A549 (cell line): ENCODE results near the gene KRTAP10-7. TPM values are rescaled to one million over a fixed set of nuclear protein-coding genes. Genes with fewer than 3 reads are reported as not detected.
"Not testable (repeated sequence)": the region's sequence is repeated elsewhere in the genome, so short reads cannot be mapped to it uniquely, and the experiment has no call there.

Experiments
- ATAC-seq, 2 experiments: fragments of 200-7000 bp in 1 of 2; fragments of >200 bp in 1 of 2; cut with Nextera tagmentation in 1 of 2; cut with Tn5 transposase in 1 of 2; 3 replicates each; pipeline versions ENCODE4 v1.8.0 to v1.9.1; 2018 to 2020; ENCODE audit warnings: mild to moderate bottlenecking in 1 of 2, moderate library complexity in 1 of 2
- CTCF ChIA-PET: fragments of 300-600 bp; sonication (Branson Sonifier 250); formaldehyde crosslinking; extraction: SDS; loops from one replicate; lab custom pipeline; 2021; ENCODE audit warnings: antibody characterized with exemption, inconsistent platforms; lab: Yijun Ruan, JAX
- POLR2A ChIA-PET: fragments of 350-600 bp; formaldehyde crosslinking; extraction: SDS; loops from one replicate; lab custom pipeline; 2021; ENCODE audit warnings: antibody characterized with exemption, inconsistent platforms; lab: Yijun Ruan, JAX
- DNase-seq, 2 experiments: peaks; one replicate each; pipeline versions ENCODE4 v3.0.0 to v3.0.0-alpha.2; 2011 to 2016; ENCODE audit warnings: low read depth in 1 of 2, low spot score in 1 of 2
- FAIRE-seq: peaks from 2 replicates; lab custom pipeline; 2011; peaks lifted over from hg19 to GRCh38; lab: Jason Lieb, UNC
- H3K27ac ChIP-seq, 2 experiments: fragments of >200 bp; sonication (Bioruptor Twin); formaldehyde crosslinking; 3 replicates each; pipeline ENCODE4 v1.5.1; 2016 to 2017
- H3K4me1 ChIP-seq: fragments of >200 bp; sonication (Bioruptor Twin); formaldehyde crosslinking; 3 replicates; pipeline ENCODE4 v1.6.1; 2016
- H3K4me2 ChIP-seq: fragments of >200 bp; sonication (Bioruptor Twin); formaldehyde crosslinking; 3 replicates; pipeline ENCODE4 v1.6.1; 2016
- H3K4me3 ChIP-seq: fragments of >200 bp; sonication (Bioruptor Twin); formaldehyde crosslinking; 3 replicates; pipeline ENCODE4 v1.5.1; 2016
- H3K9me3 ChIP-seq: fragments of >200 bp; sonication (Bioruptor Twin); formaldehyde crosslinking; 3 replicates; pipeline ENCODE4 v1.6.1; 2016
- CEBPB ChIP-seq, 2 experiments: fragments of >200 bp in 1 of 2; sonication (Bioruptor Twin) in 1 of 2; formaldehyde crosslinking in 1 of 2; IDR thresholded peaks; 2 replicates each; pipeline ENCODE4 v1.6.1; 2012 to 2016
- CHD2 ChIP-seq: fragments of 150-350 bp; IDR thresholded peaks from 2 replicates; pipeline ENCODE4 v1.6.1; 2014; ENCODE audit warnings: low read length; ENCODE audit not compliant: partially characterized antibody
- CHD4 ChIP-seq: fragments of 200-600 bp; sonication (generic); IDR thresholded peaks from 2 replicates; pipeline ENCODE4 v1.6.1; 2016; ENCODE audit warnings: antibody characterized with exemption, mild to moderate bottlenecking, borderline replicate concordance
- CTCF ChIP-seq: fragments of >200 bp; sonication (Bioruptor Twin); formaldehyde crosslinking; IDR thresholded peaks from 3 replicates; pipeline ENCODE4 v1.5.1; 2016
- E2F6 ChIP-seq: IDR thresholded peaks from 2 replicates; pipeline ENCODE4 v1.6.1; 2012; ENCODE audit warnings: low read depth, borderline replicate concordance
- EHF ChIP-seq: fragments of 250-450 bp; sonication (Bioruptor Pico); IDR thresholded peaks from 2 replicates; pipeline ENCODE4 v1.5.0; 2020; ENCODE audit warnings: mild to moderate bottlenecking
- EHMT2 ChIP-seq: fragments of 200-600 bp; sonication (generic); IDR thresholded peaks from 2 replicates; pipeline ENCODE4 v1.6.1; 2016; ENCODE audit warnings: antibody characterized with exemption, low read depth, mild to moderate bottlenecking, moderate library complexity
- EP300 ChIP-seq, 2 experiments: fragments of >200 bp; sonication (Bioruptor Twin); formaldehyde crosslinking; IDR thresholded peaks; 2 replicates in 1 of 2; 3 replicates in 1 of 2; pipeline ENCODE4 v1.6.1; 2016 to 2017
- FOSB ChIP-seq: fragments of 250-450 bp; sonication (Bioruptor Pico); IDR thresholded peaks from 2 replicates; pipeline ENCODE4 v1.5.0; 2020; ENCODE audit warnings: mild to moderate bottlenecking, moderate library complexity
- HDAC2 ChIP-seq: fragments of 200-600 bp; sonication (generic); IDR thresholded peaks from 2 replicates; pipeline ENCODE4 v1.6.1; 2016
- HES2 ChIP-seq: fragments of >200 bp; sonication (Bioruptor Twin); formaldehyde crosslinking; IDR thresholded peaks from 2 replicates; pipeline ENCODE4 v1.6.1; 2016
- HEYL ChIP-seq: fragments of 250-450 bp; sonication (Bioruptor Pico); IDR thresholded peaks from 2 replicates; pipeline ENCODE4 v1.8.0; 2021; ENCODE audit warnings: mild to moderate bottlenecking, moderate library complexity
- JUNB ChIP-seq: fragments of >200 bp; sonication (Bioruptor Twin); formaldehyde crosslinking; IDR thresholded peaks from 2 replicates; pipeline ENCODE4 v1.6.1; 2016
- KDM1A ChIP-seq: fragments of 200-600 bp; sonication (generic); IDR thresholded peaks from 2 replicates; pipeline ENCODE4 v1.6.1; 2016; ENCODE audit warnings: low read depth, mild to moderate bottlenecking
- MAX ChIP-seq: IDR thresholded peaks from 2 replicates; pipeline ENCODE4 v1.6.1; 2012
- MAZ ChIP-seq: fragments of 150-350 bp; IDR thresholded peaks from 2 replicates; pipeline ENCODE4 v1.6.1; 2014; ENCODE audit warnings: antibody characterized with exemption, low read depth, low read length, borderline replicate concordance
- PBX3 ChIP-seq: IDR thresholded peaks from 2 replicates; pipeline ENCODE4 v1.6.1; 2012
- RCOR1 ChIP-seq: fragments of 150-350 bp; IDR thresholded peaks from 2 replicates; pipeline ENCODE4 v1.6.1; 2014; ENCODE audit warnings: antibody characterized with exemption, low read length, low read depth
- SREBF2 ChIP-seq: fragments of 450-650 bp; IDR thresholded peaks from 2 replicates; pipeline ENCODE4 v1.6.1; 2014; ENCODE audit warnings: mild to moderate bottlenecking, moderate library complexity
- USF2 ChIP-seq: fragments of 450-650 bp; IDR thresholded peaks from 2 replicates; pipeline ENCODE4 v1.6.1; 2014; ENCODE audit warnings: antibody characterized with exemption
- ZC3H11A ChIP-seq: fragments of 450-650 bp; IDR thresholded peaks from 2 replicates; pipeline ENCODE4 v1.6.1; 2014; ENCODE audit warnings: antibody characterized with exemption, mild to moderate bottlenecking
- ZNF302 ChIP-seq: fragments of 250-450 bp; sonication (Bioruptor Pico); IDR thresholded peaks from 2 replicates; pipeline ENCODE4 v1.9.0; 2021; ENCODE audit warnings: inconsistent platforms, mild to moderate bottlenecking, moderate library complexity
- ZSCAN20 ChIP-seq: fragments of 250-450 bp; sonication (Bioruptor Pico); IDR thresholded peaks from 2 replicates; pipeline ENCODE4 v1.8.0; 2022; ENCODE audit warnings: mild to moderate bottlenecking, moderate library complexity
- WGBS: methylation state at CpG from one replicate; pipeline ENCODE4 v1.1.6; 2017; ENCODE audit errors: missing lambda C conversion rate; 5-methylcytosine and 5-hydroxymethylcytosine counted together
- polyA plus RNA-seq, 4 experiments: library from polyadenylated mRNA; depleted of rRNA in 3 of 4; stranded (reverse); fragments of >200 nt; fragmentation: RNase III in 1 of 4; extraction: RNeasy Plus Mini Kit Qiagen cat#74134 plus additional on column Dnase treatment in 1 of 4; gene quantifications; 2 replicates in 3 of 4; 3 replicates in 1 of 4; pipeline ENCODE4 v1.2.3, GENCODE V29; 2011 to 2017

The KRTAP10-7 gene
- polyA plus RNA-seq, 2 of the 4 experiments (the other 2 are of a cell fraction), result not detected

GRCh38 chr21:44589586-44590305, 10.7 kb upstream of the KRTAP10-7 start:
- Histone ChIP-seq H3K4me3 (no peak overlapping the region), H3K4me2 (no peak overlapping the region), H3K4me1 (no peaks in the 10 kb centered on the region), H3K27ac (no peak overlapping the region), H3K9me3 (no peaks in the 10 kb centered on the region)
- ChIA-PET CTCF (no interaction called here), POLR2A (no interaction called here)
- ATAC-seq (no peak), DNase-seq (no peak), FAIRE-seq (no peak)
- no peak for TF ChIP-seq KDM1A
- no peak for TF ChIP-seq EHMT2
- no peak for TF ChIP-seq RCOR1
- TF ChIP-seq CHD2, result no peak
- TF ChIP-seq JUNB, result no peak
- no peak for TF ChIP-seq ZNF302 (CRISPR knock-in tag)
- no peak for TF ChIP-seq CEBPB (IDR thresholded peaks at IDR 0.05)
- TF ChIP-seq HEYL (CRISPR knock-in tag), result no peak
- no peak for TF ChIP-seq EP300 (IDR thresholded peaks at IDR 0.05)
- WGBS, result 61% methylated on average over 15 of the region's 24 CpGs

GRCh38 chr21:44590311-44590721, 10.1 kb upstream of the KRTAP10-7 start:
- TF ChIP-seq ZSCAN20, result no peak
- no peak for TF ChIP-seq E2F6
- no peak for TF ChIP-seq EHMT2
- TF ChIP-seq SREBF2, result no peak
- TF ChIP-seq ZNF302 (CRISPR knock-in tag), result no peak
- no peak for TF ChIP-seq CHD4
- TF ChIP-seq CTCF, result no peak
- TF ChIP-seq RCOR1, result no peak
- no peak for TF ChIP-seq USF2
- TF ChIP-seq EP300 (IDR thresholded peaks at IDR 0.05), result no peak
- no peak for TF ChIP-seq MAX
- TF ChIP-seq PBX3, result no peak
- no peak for TF ChIP-seq JUNB
- no peak for TF ChIP-seq MAZ
- TF ChIP-seq FOSB, result no peak
- no peak for TF ChIP-seq HDAC2
- no peak for TF ChIP-seq HES2
- TF ChIP-seq EHF (CRISPR knock-in tag), result no peak
- no peak for TF ChIP-seq ZC3H11A
- TF ChIP-seq, all 56 proteins: peak for 0
- WGBS, result 63% methylated on average over 5 of the region's 10 CpGs
- no peak for FAIRE-seq
- Histone ChIP-seq H3K4me1 (no peaks in the 10 kb centered on the region), H3K4me2 (no peak overlapping the region), H3K27ac (no peak overlapping the region), H3K9me3 (no peaks in the 10 kb centered on the region), H3K4me3 (no peak overlapping the region)
- POLR2A ChIA-PET, result no interaction called here
- CTCF ChIA-PET, result no interaction called here
- no peak for ATAC-seq
- no peak for DNase-seq

GRCh38 chr21:44590897-44591800, 9.2 kb upstream of the KRTAP10-7 start:
- FAIRE-seq, CTCF ChIA-PET: not testable (repeated sequence)
- peak in 1 of 2 experiments; percentile 42; a peak in 2 of 6 replicates for ATAC-seq

GRCh38 chr21:44591801-44592130, 8.6 kb upstream of the KRTAP10-7 start:
- H3K4me3 ChIP-seq, H3K9me3 ChIP-seq, H3K4me2 ChIP-seq, POLR2A ChIA-PET, H3K27ac ChIP-seq, CTCF ChIA-PET, ATAC-seq, FAIRE-seq, DNase-seq, H3K4me1 ChIP-seq: not testable (repeated sequence)
- 20% methylated on average over 1 of the region's 4 CpGs for WGBS

More at GRCh38 chr21:44590897-44591800, 9.2 kb upstream of the KRTAP10-7 start:
- H3K4me1 ChIP-seq, DNase-seq, H3K27ac ChIP-seq, H3K4me2 ChIP-seq, POLR2A ChIA-PET, H3K9me3 ChIP-seq, H3K4me3 ChIP-seq: not testable (repeated sequence)
- WGBS, result 74% methylated on average over 13 of the region's 19 CpGs
